Liver (tissue), 9 donors: Measurements from ENCODE around the gene CHPF2. TPM values are rescaled to one million over a fixed set of nuclear protein-coding genes. Genes with fewer than 3 reads are reported as not detected.

Source experiments
- DNase-seq: peaks from one replicate; pipeline ENCODE4 v3.0.0-alpha.2; 2017; ENCODE audit warnings: low spot score
- H3K27ac ChIP-seq, 2 donors: one replicate each; pipeline ENCODE4 v1.7.0; 2013; ENCODE audit warnings: inconsistent platforms in 2 of 2, low read length in 2 of 2, control low read depth in 1 of 2, low read depth in 1 of 2, mild to moderate bottlenecking in 1 of 2
- H3K27me3 ChIP-seq, 4 donors: one replicate each; pipeline versions ENCODE4 v1.6.1 to v1.7.0; 2013; ENCODE audit warnings: low read length in 3 of 4, inconsistent platforms in 1 of 4, mild to moderate bottlenecking in 1 of 4, moderate library complexity in 1 of 4; ENCODE audit not compliant: control insufficient read depth in 4 of 4, insufficient read depth in 4 of 4
- H3K36me3 ChIP-seq, 4 donors: one replicate each; pipeline versions ENCODE4 v1.6.1 to v1.7.0; 2013; ENCODE audit warnings: low read length in 3 of 4, mild to moderate bottlenecking in 3 of 4, low read depth in 1 of 4, moderate library complexity in 1 of 4; ENCODE audit not compliant: control insufficient read depth in 4 of 4, insufficient read depth in 3 of 4
- H3K4me1 ChIP-seq, 4 donors: one replicate each; pipeline versions ENCODE4 v1.6.1 to v1.7.0; 2013; ENCODE audit warnings: low read length in 3 of 4, mild to moderate bottlenecking in 3 of 4, moderate library complexity in 1 of 4; ENCODE audit not compliant: control insufficient read depth in 4 of 4, insufficient read depth in 4 of 4
- H3K4me3 ChIP-seq, 3 donors: one replicate each; pipeline versions ENCODE4 v1.6.1 to v1.7.0; 2013; ENCODE audit warnings: low read length in 3 of 3, control low read depth in 1 of 3, low read depth in 1 of 3, mild to moderate bottlenecking in 1 of 3
- H3K9ac ChIP-seq, 2 donors: one replicate each; pipeline ENCODE4 v1.7.0; 2013; ENCODE audit warnings: low read length in 2 of 2, mild to moderate bottlenecking in 2 of 2, moderate library complexity in 2 of 2, control low read depth in 1 of 2, low read depth in 1 of 2
- H3K9me3 ChIP-seq, 4 donors: one replicate each; pipeline versions ENCODE4 v1.6.1 to v1.7.0; 2013; ENCODE audit warnings: low read length in 3 of 4; ENCODE audit not compliant: control insufficient read depth in 4 of 4
- EGR1 ChIP-seq, 2 donors: IDR thresholded peaks; 2 replicates each; pipeline ENCODE4 v1.6.1; 2016 to 2018; ENCODE audit warnings: antibody characterized with exemption in 2 of 2, low read depth in 2 of 2
- FOXA1 ChIP-seq: IDR thresholded peaks from 2 replicates; pipeline ENCODE4 v1.6.1; 2016; ENCODE audit warnings: antibody characterized with exemption
- FOXA2 ChIP-seq: IDR thresholded peaks from 2 replicates; pipeline ENCODE4 v1.6.1; 2016; ENCODE audit warnings: antibody characterized with exemption
- GABPA ChIP-seq, 2 donors: IDR thresholded peaks in 1 of 2; conservative IDR thresholded peaks in 1 of 2; 2 replicates each; pipeline ENCODE4 v1.6.1; 2016; ENCODE audit warnings: antibody characterized with exemption in 2 of 2, mild to moderate bottlenecking in 1 of 2, moderate library complexity in 1 of 2
- HNF4A ChIP-seq, 2 donors: conservative IDR thresholded peaks; 2 replicates each; pipeline ENCODE4 v1.6.1; 2016; ENCODE audit warnings: antibody characterized with exemption in 2 of 2, mild to moderate bottlenecking in 2 of 2
- HNF4G ChIP-seq: IDR thresholded peaks from 2 replicates; pipeline ENCODE4 v1.6.1; 2016; ENCODE audit warnings: antibody characterized with exemption
- JUND ChIP-seq, 2 donors: IDR thresholded peaks; 2 replicates each; pipeline ENCODE4 v1.6.1; 2016; ENCODE audit warnings: antibody characterized with exemption in 2 of 2
- NR2F2 ChIP-seq: IDR thresholded peaks from 2 replicates; pipeline ENCODE4 v1.6.1; 2016; ENCODE audit warnings: antibody characterized with exemption
- RAD21 ChIP-seq, 2 donors: IDR thresholded peaks; 2 replicates each; pipeline ENCODE4 v1.6.1; 2016; ENCODE audit warnings: antibody characterized with exemption in 2 of 2, mild to moderate bottlenecking in 2 of 2
- SP1 ChIP-seq: IDR thresholded peaks from 2 replicates; pipeline ENCODE4 v1.6.1; 2018; ENCODE audit warnings: antibody characterized with exemption, mild to moderate bottlenecking
- TAF1 ChIP-seq: conservative IDR thresholded peaks from 2 replicates; pipeline ENCODE4 v1.6.1; 2016; ENCODE audit warnings: antibody characterized with exemption, mild to moderate bottlenecking
- YY1 ChIP-seq: IDR thresholded peaks from 2 replicates; pipeline ENCODE4 v1.6.1; 2016; ENCODE audit warnings: antibody characterized with exemption, mild to moderate bottlenecking
- WGBS: extraction: QIAGEN DNeasy Blood & Tissue Kit; methylation state at CpG from one replicate; pipeline ENCODE4 v1.1.7; 2013; 5-methylcytosine and 5-hydroxymethylcytosine counted together
- polyA plus RNA-seq, 2 donors: library from polyadenylated mRNA; stranded (reverse) in 1 of 2; unstranded in 1 of 2; fragments of 200-250 nt in 1 of 2; fragments of >200 nt in 1 of 2; fragmentation: Nextera tagmentation in 1 of 2; extraction: Ambion mirVana in 1 of 2; gene quantifications; one replicate each; pipeline versions ENCODE4 v1.2.1 to v1.2.3, GENCODE V29; 2013 to 2015
- total RNA-seq, 2 donors: library from RNA; depleted of rRNA; stranded (reverse); fragments of >200 nt; gene quantifications; one replicate each; pipeline ENCODE4 v1.2.3, GENCODE V29; 2014
- TF ChIP-seq, protein P1 (sequence below): fragments of 150-350 bp; IDR thresholded peaks from 2 replicates; pipeline ENCODE4 v1.5.1; 2017; ENCODE audit warnings: improper control_type of control experiment, low read depth, low read length; ENCODE audit not compliant: missing input control
- TF ChIP-seq, protein P2 (sequence below): IDR thresholded peaks from 2 replicates; pipeline ENCODE4 v1.6.1; 2016; ENCODE audit warnings: antibody characterized with exemption
- TF ChIP-seq, protein P3 (sequence below): IDR thresholded peaks from 2 replicates; pipeline ENCODE4 v1.6.1; 2016; ENCODE audit warnings: antibody characterized with exemption
- TF ChIP-seq, protein P4 (sequence below): IDR thresholded peaks from 2 replicates; pipeline ENCODE4 v1.6.1; 2016; ENCODE audit warnings: antibody characterized with exemption, mild to moderate bottlenecking
- TF ChIP-seq, protein P5 (sequence below): IDR thresholded peaks from 2 replicates; pipeline ENCODE4 v1.6.1; 2016; ENCODE audit warnings: antibody characterized with exemption
- donor health status: healthy.
- donor health status: healthy.
- donor health status: healthy.
- donor health status: healthy.
- donor health status: healthy.

The CHPF2 gene, protein sequence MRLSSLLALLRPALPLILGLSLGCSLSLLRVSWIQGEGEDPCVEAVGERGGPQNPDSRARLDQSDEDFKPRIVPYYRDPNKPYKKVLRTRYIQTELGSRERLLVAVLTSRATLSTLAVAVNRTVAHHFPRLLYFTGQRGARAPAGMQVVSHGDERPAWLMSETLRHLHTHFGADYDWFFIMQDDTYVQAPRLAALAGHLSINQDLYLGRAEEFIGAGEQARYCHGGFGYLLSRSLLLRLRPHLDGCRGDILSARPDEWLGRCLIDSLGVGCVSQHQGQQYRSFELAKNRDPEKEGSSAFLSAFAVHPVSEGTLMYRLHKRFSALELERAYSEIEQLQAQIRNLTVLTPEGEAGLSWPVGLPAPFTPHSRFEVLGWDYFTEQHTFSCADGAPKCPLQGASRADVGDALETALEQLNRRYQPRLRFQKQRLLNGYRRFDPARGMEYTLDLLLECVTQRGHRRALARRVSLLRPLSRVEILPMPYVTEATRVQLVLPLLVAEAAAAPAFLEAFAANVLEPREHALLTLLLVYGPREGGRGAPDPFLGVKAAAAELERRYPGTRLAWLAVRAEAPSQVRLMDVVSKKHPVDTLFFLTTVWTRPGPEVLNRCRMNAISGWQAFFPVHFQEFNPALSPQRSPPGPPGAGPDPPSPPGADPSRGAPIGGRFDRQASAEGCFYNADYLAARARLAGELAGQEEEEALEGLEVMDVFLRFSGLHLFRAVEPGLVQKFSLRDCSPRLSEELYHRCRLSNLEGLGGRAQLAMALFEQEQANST
- total RNA-seq (10 to 100 TPM; 16.7 to 19.7 TPM), polyA plus RNA-seq (10 to 100 TPM in 1 of 2 donors, 1 to 10 TPM in 1; 4.1 to 19.5 TPM)

DNA sequence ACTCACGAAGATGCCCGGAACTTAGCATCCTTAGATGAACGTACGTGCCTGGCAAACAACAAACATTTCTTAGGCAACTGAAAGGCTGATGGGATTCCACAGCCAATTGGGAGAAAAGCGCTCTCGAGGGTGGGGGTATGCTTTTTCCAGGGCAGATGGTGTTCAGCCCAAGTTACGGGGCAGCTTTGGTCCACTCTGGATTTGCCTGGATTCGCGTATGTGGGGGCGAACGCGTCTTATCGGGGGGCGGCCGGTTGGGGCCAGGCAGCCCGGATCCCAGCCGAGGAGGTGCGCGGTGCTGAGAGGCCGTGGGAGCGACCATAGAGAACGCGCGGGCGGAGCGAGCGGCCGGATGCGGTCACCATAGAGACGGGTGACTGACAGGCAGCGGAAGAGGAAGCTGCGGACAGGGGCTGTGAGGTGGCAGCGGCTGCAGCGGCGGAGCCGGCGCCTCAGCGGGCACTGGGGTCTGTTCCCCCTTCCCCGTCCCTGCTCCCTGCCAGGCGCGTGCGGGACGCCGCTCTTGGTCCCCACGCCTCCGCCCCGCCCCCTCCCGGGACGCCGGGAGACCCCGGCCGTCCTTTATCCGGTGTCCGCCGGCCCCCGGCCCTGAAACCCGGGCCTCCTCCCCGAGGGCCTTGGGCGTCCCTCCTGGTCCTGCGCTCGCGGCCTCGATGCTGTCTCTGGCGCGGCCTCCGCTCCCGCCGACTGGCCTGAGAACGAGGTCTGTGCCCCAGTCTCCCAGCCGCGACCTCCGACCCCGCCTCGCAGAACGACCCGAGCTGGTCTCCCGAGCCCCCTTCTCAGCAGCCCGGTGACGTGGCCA, at the start of gene CHPF2:
CHPF2 (plus strand) TSS at position 393 of the 826 bp plus-strand sequence. CDS start 1,529 bp downstream, outside the sequence.
- TF ChIP-seq YY1 = peak; percentile 31
- no peak for TF ChIP-seq TAF1
- TF ChIP-seq RAD21 (IDR thresholded peaks at IDR 0.05) = no peak
- no peak for TF ChIP-seq HNF4G
- no peak for TF ChIP-seq JUND (IDR thresholded peaks at IDR 0.05)
- TF ChIP-seq FOXA1 = no peak
- TF ChIP-seq, protein P1, sequence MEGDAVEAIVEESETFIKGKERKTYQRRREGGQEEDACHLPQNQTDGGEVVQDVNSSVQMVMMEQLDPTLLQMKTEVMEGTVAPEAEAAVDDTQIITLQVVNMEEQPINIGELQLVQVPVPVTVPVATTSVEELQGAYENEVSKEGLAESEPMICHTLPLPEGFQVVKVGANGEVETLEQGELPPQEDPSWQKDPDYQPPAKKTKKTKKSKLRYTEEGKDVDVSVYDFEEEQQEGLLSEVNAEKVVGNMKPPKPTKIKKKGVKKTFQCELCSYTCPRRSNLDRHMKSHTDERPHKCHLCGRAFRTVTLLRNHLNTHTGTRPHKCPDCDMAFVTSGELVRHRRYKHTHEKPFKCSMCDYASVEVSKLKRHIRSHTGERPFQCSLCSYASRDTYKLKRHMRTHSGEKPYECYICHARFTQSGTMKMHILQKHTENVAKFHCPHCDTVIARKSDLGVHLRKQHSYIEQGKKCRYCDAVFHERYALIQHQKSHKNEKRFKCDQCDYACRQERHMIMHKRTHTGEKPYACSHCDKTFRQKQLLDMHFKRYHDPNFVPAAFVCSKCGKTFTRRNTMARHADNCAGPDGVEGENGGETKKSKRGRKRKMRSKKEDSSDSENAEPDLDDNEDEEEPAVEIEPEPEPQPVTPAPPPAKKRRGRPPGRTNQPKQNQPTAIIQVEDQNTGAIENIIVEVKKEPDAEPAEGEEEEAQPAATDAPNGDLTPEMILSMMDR = no peak
- TF ChIP-seq, protein P2, sequence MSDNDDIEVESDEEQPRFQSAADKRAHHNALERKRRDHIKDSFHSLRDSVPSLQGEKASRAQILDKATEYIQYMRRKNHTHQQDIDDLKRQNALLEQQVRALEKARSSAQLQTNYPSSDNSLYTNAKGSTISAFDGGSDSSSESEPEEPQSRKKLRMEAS = no peak
- no peak for TF ChIP-seq SP1
- TF ChIP-seq EGR1 (IDR thresholded peaks at IDR 0.05; ENCODE audit: low read depth in 2 of 2) = peak; percentile 34 to 43
- TF ChIP-seq FOXA2 = no peak
- no peak for TF ChIP-seq HNF4A (conservative IDR thresholded peaks at IDR 0.05)
- TF ChIP-seq GABPA (IDR thresholded peaks at IDR 0.05 in 1 of 2, conservative IDR thresholded peaks at IDR 0.05 in 1 of 2) = peak in 1 of 2 donors; percentile 83
- TF ChIP-seq, protein P3, sequence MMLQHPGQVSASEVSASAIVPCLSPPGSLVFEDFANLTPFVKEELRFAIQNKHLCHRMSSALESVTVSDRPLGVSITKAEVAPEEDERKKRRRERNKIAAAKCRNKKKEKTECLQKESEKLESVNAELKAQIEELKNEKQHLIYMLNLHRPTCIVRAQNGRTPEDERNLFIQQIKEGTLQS = no peak
- TF ChIP-seq, protein P4, sequence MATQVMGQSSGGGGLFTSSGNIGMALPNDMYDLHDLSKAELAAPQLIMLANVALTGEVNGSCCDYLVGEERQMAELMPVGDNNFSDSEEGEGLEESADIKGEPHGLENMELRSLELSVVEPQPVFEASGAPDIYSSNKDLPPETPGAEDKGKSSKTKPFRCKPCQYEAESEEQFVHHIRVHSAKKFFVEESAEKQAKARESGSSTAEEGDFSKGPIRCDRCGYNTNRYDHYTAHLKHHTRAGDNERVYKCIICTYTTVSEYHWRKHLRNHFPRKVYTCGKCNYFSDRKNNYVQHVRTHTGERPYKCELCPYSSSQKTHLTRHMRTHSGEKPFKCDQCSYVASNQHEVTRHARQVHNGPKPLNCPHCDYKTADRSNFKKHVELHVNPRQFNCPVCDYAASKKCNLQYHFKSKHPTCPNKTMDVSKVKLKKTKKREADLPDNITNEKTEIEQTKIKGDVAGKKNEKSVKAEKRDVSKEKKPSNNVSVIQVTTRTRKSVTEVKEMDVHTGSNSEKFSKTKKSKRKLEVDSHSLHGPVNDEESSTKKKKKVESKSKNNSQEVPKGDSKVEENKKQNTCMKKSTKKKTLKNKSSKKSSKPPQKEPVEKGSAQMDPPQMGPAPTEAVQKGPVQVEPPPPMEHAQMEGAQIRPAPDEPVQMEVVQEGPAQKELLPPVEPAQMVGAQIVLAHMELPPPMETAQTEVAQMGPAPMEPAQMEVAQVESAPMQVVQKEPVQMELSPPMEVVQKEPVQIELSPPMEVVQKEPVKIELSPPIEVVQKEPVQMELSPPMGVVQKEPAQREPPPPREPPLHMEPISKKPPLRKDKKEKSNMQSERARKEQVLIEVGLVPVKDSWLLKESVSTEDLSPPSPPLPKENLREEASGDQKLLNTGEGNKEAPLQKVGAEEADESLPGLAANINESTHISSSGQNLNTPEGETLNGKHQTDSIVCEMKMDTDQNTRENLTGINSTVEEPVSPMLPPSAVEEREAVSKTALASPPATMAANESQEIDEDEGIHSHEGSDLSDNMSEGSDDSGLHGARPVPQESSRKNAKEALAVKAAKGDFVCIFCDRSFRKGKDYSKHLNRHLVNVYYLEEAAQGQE = no peak
- TF ChIP-seq, protein P5, sequence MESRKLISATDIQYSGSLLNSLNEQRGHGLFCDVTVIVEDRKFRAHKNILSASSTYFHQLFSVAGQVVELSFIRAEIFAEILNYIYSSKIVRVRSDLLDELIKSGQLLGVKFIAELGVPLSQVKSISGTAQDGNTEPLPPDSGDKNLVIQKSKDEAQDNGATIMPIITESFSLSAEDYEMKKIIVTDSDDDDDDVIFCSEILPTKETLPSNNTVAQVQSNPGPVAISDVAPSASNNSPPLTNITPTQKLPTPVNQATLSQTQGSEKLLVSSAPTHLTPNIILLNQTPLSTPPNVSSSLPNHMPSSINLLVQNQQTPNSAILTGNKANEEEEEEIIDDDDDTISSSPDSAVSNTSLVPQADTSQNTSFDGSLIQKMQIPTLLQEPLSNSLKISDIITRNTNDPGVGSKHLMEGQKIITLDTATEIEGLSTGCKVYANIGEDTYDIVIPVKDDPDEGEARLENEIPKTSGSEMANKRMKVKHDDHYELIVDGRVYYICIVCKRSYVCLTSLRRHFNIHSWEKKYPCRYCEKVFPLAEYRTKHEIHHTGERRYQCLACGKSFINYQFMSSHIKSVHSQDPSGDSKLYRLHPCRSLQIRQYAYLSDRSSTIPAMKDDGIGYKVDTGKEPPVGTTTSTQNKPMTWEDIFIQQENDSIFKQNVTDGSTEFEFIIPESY = no peak
- no peak for TF ChIP-seq NR2F2

More for the DNA sequence above, at the start of gene CHPF2:
- H3K27me3 ChIP-seq = no peaks in the 10 kb centered on the region
- H3K36me3 ChIP-seq = peaks cover 0 to 18% (median 6%) of the 10 kb centered on the region in 4 donors
- peak within 1 kb of the TSS; percentile 63 to 93 for H3K9ac ChIP-seq
- no peaks in the 10 kb centered on the region for H3K9me3 ChIP-seq
- peak within 1 kb of the TSS; percentile 83 to 93 (median 84) for H3K4me3 ChIP-seq
- H3K27ac ChIP-seq = peak within 1 kb of the TSS; percentile 54 to 58
- WGBS = under 1% methylated on average over 79 of the region's 79 CpGs
- H3K4me1 ChIP-seq = peaks cover 0 to 31% (median 25%) of the 10 kb centered on the region in 4 donors
- peak; percentile 92 for DNase-seq
